ENCODE measurements around the gene USP36. TPM values are rescaled to one million over a fixed set of nuclear protein-coding genes. Genes with fewer than 3 reads are reported as not detected.
"Not testable (repeated sequence)": the region's sequence is repeated elsewhere in the genome, so short reads cannot be mapped to it uniquely, and the experiment has no call there.

The USP36 gene
- total and polyA plus RNA-seq, 11 donors, result 11.7 to 40.9 (median 18.3) TPM

DNA sequence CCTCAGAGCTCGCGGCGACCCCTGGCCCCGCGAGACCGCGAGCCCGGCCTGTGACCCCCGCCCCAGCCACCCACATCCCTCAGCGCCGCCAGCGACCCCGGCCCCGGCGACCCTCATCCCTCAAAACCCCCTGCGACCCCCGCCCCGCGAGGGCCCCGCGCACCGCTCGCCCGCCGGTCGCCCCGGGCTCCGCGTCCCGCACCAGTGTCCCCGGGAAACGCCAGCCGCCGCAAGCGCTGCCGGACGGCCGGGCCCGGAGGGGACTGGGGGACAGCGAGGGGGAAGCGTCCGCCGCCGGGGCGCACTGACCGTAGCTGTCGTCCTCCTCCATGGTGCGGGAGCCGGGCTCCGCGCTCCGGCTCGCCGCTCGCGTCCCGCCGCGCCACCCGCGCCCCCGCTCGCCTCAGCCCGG lies 58.7 kb downstream of the USP36 start, which contains the start of gene CYTH1:
Gene CYTH1 (minus strand): TSS at position 381 of the 412 bp plus-strand sequence. CDS start 50 bp downstream, at position 331.
- peak within 1 kb of the TSS; percentile 88 to 99 (median 96) for H3K27ac ChIP-seq
- intact Hi-C loops (cut with DNase I), result loop anchor here in 6 of 10 donors (5.0 to 10.0 kb wide), 5 partner anchors 35 to 67 kb away; no protein-coding TSS in a partner anchor
- DNase-seq (peak in 2 of 5 donors; percentile 44 to 46), ATAC-seq (peak in 1 of 4 donors; percentile 2)
- no peaks in the 10 kb centered on the region for H3K36me3 ChIP-seq
- WGBS, 4 donors, result 0 to 1% (median 0%) methylated on average over 9 to 64 of the region's 64 CpGs
- no peaks in the 10 kb centered on the region for H3K9me3 ChIP-seq
- H3K4me3 ChIP-seq, result peak within 1 kb of the TSS; percentile 85 to 100 (median 94)
- no peaks in the 10 kb centered on the region for H3K27me3 ChIP-seq
- peaks cover 0 to 61% (median 20%) of the 10 kb centered on the region in 12 donors for H3K4me1 ChIP-seq
- TF ChIP-seq POLR2A (IDR thresholded peaks at IDR 0.05), result peak; percentile 30 to 54
- TF ChIP-seq, protein P1, sequence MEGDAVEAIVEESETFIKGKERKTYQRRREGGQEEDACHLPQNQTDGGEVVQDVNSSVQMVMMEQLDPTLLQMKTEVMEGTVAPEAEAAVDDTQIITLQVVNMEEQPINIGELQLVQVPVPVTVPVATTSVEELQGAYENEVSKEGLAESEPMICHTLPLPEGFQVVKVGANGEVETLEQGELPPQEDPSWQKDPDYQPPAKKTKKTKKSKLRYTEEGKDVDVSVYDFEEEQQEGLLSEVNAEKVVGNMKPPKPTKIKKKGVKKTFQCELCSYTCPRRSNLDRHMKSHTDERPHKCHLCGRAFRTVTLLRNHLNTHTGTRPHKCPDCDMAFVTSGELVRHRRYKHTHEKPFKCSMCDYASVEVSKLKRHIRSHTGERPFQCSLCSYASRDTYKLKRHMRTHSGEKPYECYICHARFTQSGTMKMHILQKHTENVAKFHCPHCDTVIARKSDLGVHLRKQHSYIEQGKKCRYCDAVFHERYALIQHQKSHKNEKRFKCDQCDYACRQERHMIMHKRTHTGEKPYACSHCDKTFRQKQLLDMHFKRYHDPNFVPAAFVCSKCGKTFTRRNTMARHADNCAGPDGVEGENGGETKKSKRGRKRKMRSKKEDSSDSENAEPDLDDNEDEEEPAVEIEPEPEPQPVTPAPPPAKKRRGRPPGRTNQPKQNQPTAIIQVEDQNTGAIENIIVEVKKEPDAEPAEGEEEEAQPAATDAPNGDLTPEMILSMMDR (IDR thresholded peaks at IDR 0.05), result no peak

DNA sequence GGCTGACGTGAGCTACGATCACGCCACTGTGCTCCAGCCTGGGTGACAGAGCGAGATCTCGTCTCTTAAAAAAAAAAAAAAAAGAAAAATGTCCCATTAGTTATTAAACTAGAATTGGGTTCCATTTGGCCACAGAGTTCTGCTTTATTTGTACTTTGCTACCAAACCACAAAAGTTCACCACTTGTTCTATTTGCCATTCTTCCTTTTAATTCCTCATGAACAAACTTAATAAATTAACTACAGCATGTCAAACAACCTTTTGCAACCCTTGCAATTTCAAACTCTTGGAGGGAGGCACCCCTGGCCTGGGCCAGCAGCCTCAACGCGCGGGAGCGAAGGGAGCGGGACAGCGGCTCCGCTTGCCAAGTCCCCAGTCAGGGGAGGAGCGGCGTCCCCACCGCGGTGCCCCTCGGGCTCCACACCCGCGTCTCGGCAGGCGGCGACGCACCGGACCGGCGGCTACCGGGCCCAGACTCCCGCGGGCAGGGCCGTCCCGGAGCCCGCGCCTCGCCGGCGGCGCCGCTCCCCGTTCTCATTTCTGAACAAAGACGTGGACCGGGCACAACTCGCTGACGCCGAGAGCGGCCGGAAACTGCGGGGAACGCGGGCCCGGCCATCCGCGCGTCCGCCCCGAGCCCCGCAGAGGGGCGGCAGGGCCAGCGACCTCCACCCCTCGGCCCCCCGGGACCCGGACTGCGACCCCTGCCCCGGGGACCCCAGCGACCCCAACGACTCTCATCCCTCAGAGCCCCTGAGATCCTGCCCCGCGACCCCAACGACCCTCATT lies 59.3 kb downstream of the USP36 start:
- TF ChIP-seq, protein P1 (IDR thresholded peaks at IDR 0.05), result no peak
- no peak for TF ChIP-seq POLR2A (IDR thresholded peaks at IDR 0.05)
- Histone ChIP-seq H3K27ac (peak overlapping the region; percentile 80 to 99 (median 92)), H3K4me1 (peaks cover 0 to 67% (median 20%) of the 10 kb centered on the region in 12 donors), H3K4me3 (peak overlapping the region; percentile 85 to 100 (median 94)), H3K9me3 (no peaks in the 10 kb centered on the region), H3K36me3 (no peaks in the 10 kb centered on the region), H3K27me3 (no peaks in the 10 kb centered on the region)
- intact Hi-C loops (cut with DNase I), result loop anchor here in 6 of 10 donors (5.0 to 10.0 kb wide), 5 partner anchors 34 to 66 kb away; no protein-coding TSS in a partner anchor
- WGBS, 4 donors, result 2 to 3% (median 3%) methylated on average over 29 to 68 of the region's 68 CpGs
- ATAC-seq (peak in 3 of 4 donors; percentile 10 to 26 (median 19)), DNase-seq (peak; percentile 49 to 82 (median 59))

DNA sequence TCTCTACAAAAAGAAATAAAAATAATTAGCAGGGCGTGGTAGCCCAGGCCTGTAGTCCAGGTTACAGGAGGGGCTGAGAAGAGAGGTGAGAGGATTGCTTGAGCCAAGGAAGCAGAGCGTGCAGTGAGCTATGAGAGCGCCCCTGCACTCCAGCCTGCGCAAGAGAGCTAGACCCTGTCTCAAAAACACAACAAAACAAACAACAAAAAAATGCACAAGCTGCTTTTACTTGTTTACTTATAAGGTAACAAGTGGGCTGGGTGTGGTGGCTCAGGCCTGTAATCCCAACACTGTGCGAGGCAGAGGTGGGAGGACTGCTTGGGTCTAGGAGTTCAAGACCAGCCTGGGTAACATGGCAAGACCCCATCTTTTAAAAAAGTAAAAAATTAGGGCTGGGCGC lies 60.3 kb downstream of the USP36 start:
- Histone ChIP-seq H3K36me3 (no peaks in the 10 kb centered on the region), H3K4me1 (peaks cover 0 to 77% (median 25%) of the 10 kb centered on the region in 12 donors), H3K27me3 (no peaks in the 10 kb centered on the region), H3K9me3 (no peaks in the 10 kb centered on the region), H3K27ac (peak overlapping the region in 11 of 12 donors; percentile 57 to 99 (median 91)), H3K4me3 (peak overlapping the region in 9 of 12 donors; percentile 85 to 100 (median 94))
- ATAC-seq, result no peak
- no peak for DNase-seq
- TF ChIP-seq POLR2A (IDR thresholded peaks at IDR 0.05), result no peak
- TF ChIP-seq, protein P1 (IDR thresholded peaks at IDR 0.05), result no peak
- intact Hi-C loops (cut with DNase I), result loop anchor here in 6 of 10 donors (5.0 to 10.0 kb wide), 5 partner anchors 33 to 66 kb away; no protein-coding TSS in a partner anchor
- WGBS, 4 donors, result 87 to 93% (median 91%) methylated on average over 6 of the region's 6 CpGs

DNA sequence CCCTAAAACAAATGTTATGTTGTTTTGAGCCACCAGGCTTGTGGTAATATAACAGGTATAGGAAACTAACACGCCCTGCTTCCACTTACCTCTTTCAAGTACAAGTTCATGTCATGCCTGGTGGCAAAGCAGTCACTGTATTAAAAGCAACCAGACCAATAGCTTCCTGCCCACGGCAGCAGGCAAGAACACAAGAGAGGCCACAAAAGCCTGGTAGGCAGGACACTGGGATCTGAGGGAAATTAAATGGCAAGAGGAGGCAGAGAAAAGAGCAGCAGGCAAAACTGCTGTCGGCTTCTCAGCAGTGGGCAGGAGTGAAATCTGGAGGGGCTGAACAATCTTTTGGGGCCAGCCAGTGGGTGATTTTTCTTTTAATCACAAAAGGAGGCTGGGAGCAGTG lies 60.8 kb downstream of the USP36 start:
- peak in 1 of 5 donors; percentile 9 for DNase-seq
- Histone ChIP-seq H3K27me3 (no peaks in the 10 kb centered on the region), H3K4me3 (peak overlapping the region in 6 of 12 donors; percentile 85 to 99 (median 93)), H3K27ac (peak overlapping the region in 11 of 12 donors; percentile 57 to 99 (median 91)), H3K9me3 (no peaks in the 10 kb centered on the region), H3K4me1 (peaks cover 0 to 80% (median 29%) of the 10 kb centered on the region in 12 donors), H3K36me3 (no peaks in the 10 kb centered on the region)
- TF ChIP-seq POLR2A (IDR thresholded peaks at IDR 0.05), result no peak
- TF ChIP-seq, protein P1 (IDR thresholded peaks at IDR 0.05), result no peak
- WGBS, 4 donors, result 49 to 53% (median 51%) methylated on average over 3 of the region's 3 CpGs
- intact Hi-C loops (cut with DNase I), result loop anchor here in 6 of 10 donors (5.0 to 10.0 kb wide), 5 partner anchors 33 to 65 kb away; no protein-coding TSS in a partner anchor
- ATAC-seq, result no peak

DNA sequence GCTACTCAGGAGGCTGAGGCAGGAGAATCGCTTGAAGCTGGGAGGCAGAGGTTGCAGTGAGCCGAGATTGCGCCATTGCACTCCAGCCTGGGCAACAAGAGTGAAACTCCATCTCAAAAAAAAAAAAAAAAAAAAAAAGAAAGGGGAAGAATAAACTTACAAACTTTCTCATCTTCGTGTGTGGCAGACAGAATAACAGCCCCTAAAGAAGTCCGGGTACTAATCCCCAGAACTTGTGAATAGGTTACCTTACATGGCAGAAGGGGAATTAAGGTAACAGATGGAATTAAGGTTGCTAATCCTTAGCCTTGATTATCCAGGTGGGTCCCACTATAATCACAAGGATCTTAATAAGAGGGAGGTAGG lies 61.3 kb downstream of the USP36 start:
- DNase-seq; intact Hi-C loops (cut with DNase I); H3K27me3 ChIP-seq; H3K36me3 ChIP-seq; ATAC-seq; H3K9me3 ChIP-seq: not testable (repeated sequence)
- H3K27ac ChIP-seq, result peak overlapping the region in 8 of 12 donors; percentile 57 to 96 (median 92)
- peak overlapping the region in 3 of 12 donors; percentile 85 to 92 (median 90) for H3K4me3 ChIP-seq
- H3K4me1 ChIP-seq, result peaks cover 0 to 83% (median 32%) of the 10 kb centered on the region in 12 donors
- WGBS, 4 donors, result 84 to 88% (median 87%) methylated on average over 5 of the region's 5 CpGs
